Activated CD4-positive, CD25-positive, alpha-beta regulatory T cell (primary cell): ENCODE data around the gene MMP15.

ENCODE experiments used
- DNase-seq, 4 experiments: peaks; one replicate each; lab custom pipeline; 2025; lab: John Stamatoyannopoulos, UW

Gene MMP15

DNA sequence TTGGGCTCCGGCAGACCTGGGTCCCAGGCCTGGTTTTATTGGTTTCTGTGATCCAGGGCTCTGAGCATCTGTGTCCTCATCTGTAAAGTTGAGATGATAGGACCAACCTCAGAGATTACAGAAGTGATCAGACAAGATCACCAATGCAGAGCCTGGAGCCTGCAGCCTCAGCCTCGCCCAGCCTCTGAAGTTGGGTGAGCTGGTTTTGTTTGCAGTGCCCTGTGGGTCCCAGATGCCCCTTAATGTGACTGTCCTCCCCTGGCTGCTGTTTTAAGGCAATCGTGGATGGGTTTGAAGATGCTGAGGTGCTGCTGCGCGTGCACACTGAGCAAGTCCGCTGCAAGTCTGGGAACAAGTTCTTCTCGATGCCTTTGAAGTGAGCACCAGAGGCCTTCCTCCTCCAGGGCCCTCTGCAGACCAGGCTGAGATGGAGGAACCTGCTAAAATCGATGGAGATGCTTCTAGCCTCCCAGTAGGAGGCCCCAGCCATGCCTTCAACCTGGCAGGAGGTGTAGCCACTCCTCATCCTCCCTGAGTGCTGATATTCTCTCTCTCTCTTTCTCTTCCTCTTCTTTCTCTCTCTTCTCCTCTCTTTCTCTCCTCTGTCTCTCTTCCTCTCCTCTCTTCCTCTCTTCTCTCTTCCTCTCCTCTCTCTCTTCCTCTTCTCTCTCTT lies 5.6 kb upstream of the MMP15 start:
- no peak for DNase-seq

GRCh38 chr16:58020628-58021521 lies 4.7 kb upstream of the MMP15 start:
- peak; percentile 11 to 47 (median 24) for DNase-seq

- DNase-seq = no peak
Observed at GRCh38 chr16:58021661-58022551, 3.6 kb upstream of the MMP15 start.

- DNase-seq = no peak
Observed at GRCh38 chr16:58022601-58023371, 2.8 kb upstream of the MMP15 start.

GRCh38 chr16:58024486-58025350 lies 836 bp upstream of the MMP15 start:
- DNase-seq = no peak

DNA sequence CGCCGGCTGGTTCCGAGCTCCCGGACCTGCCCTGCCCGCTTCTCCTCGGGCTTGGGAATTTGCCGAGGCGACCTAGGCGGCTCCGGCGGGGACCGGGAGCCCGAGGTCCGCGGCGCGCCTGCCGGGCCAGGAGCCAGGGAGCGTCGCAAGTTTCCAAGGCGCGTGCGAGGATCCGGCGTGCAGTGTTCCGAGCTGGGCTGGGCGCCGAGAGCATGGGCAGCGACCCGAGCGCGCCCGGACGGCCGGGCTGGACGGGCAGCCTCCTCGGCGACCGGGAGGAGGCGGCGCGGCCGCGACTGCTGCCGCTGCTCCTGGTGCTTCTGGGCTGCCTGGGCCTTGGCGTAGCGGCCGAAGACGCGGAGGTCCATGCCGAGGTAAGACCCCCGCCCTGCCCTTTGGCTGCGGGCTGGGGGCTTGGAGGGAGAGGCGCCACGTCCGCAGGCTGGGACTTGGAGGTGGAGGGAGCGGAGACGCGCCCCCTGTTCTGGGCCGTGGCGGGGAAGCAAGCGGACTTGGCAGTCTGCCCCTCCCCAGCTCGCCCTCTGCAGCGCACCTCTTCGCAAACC lies 668 bp downstream of the MMP15 start:
- DNase-seq = no peak

- DNase-seq = no peak
Observed at GRCh38 chr16:58026705-58027160, 1.2 kb downstream of the MMP15 start.

DNA sequence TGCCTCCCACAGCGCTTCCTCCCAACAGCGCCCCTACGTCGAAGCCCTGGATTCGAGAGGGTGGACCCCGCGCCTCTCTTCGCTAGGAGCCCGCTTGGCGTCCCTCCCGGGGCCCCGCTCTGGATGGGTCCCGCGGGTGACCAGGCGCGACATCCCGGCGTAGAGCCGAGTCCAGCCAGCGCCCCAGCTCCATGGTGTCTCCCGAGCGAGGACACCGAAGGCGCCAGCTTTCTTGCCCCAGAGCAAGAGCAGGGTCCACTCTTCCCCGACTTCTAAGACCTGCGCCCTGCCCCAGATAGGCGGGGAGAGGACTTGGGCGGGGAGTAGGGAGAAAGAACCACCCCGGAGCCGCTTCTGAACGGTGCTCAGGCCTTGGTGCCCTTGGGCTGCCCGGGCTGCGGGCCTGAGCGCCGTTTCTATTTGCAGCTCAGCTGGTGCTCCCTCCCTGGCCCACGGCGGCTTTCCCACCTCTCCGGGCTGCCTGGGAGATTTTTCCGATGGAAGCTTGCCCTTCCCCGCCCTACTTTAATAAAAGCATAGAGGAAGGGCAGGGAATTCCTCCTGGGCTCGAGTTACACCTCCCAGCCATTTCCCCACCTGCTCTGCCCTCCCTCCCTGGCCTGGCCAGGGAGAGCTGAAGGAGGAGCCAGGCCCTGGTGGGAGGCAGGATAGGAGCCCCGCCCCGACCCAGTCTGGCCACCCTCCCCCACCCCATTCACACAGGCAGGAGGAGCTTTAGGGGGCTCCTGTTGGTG lies 1.8 kb downstream of the MMP15 start:
- DNase-seq = no peak

GRCh38 chr16:58027916-58028455 lies 2.4 kb downstream of the MMP15 start:
- no peak for DNase-seq

DNA sequence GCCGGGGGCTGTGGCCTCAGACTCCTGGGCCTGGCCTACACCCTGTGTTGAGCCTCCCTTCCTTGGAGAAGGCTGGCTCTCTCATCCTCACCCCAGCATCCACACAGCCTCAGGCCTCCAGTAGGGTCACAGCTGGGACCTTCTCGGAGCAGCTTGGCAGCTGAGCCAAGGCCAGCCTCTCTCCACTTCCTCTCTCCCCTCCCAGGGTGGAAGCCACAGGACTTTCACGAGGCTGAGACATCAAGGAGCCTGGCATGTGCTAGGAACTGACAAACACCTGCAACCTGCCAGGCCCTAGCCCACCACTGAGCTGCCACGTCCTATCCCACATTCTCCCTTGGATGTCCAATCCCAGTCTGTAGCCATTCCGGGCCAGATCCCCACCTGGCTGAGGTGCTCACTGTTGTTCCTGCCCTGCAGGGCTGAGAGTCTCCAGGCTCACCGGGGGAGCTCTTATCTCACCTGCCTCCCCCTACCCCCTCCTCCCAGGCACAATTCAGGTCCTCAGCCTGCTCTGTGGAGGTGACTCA lies 3.1 kb downstream of the MMP15 start:
- no peak for DNase-seq

GRCh38 chr16:58029410-58029809 lies 3.9 kb downstream of the MMP15 start:
- no peak for DNase-seq

DNA sequence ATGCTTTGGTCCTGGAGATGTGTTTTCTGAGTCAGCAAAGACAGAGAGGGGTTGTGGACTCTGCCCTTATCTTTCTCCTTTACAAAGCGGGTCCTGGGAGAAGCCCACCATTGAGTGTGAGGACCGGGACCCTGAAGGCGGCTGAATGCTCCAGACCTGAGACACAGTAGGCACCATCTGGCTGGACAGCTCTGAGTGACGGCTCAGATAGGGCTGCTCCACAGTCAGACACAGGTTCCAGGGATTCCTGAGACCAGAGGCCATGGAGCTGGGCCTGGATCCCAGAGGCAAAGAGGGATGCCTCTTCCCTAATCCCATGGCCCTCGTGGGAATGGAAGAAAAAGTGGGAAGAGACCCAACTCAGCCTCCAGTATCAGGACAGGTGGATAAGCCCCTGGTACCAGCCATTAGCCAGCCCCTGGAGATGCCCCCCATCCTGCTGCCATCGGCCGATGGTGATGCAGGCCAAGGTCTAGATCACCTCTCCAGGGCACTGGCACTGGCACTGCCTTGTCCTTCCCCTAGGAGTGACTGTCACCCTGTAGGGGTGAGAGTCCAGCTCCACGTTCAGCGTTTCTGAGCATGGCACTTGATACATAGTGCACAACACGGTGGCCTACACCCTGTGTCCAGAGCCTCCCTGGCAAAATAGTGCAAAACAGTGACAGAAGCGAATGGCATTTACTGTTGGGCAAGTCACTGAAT lies 4.7 kb downstream of the MMP15 start:
- DNase-seq = no peak

DNA sequence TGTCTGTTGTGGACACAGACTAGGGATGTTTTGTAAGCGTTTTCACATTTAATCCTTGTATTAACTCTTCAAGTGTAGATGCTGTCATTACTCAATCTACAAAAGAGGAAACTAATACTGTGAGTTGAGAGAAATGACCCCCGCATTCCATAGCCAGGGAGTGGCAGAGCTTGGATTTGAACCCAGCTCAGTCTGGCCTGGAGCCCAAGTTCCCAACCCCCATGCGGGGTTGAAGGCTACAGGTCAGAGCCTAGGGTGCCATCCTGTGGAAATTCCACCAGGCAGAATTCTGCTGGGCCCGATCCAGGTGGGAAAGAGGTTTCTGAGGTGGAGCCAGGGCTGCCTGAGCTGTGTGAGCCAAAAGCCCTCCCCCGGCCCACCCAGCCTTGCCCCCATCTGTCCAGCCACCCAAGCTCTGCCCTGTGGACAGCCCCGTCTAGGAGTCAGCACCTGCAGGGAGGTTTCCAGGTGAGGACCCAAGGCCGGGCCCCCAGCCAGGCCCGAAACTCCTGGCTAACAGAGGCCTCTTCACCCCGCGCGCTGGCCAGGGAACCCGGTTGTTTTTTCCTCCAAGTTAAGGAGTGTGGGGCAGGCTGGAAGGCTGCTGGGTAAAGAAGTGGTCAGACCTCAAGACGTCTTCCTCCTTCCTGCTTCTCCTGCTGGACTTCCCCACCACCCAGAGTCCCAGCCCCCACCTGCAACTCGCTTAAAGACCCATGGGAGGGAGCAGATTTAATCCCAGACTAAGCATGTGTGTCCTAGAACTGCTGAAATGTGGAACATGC lies 5.7 kb downstream of the MMP15 start:
- DNase-seq = no peak

- DNase-seq = no peak
Observed at GRCh38 chr16:58032710-58033293, 7.2 kb downstream of the MMP15 start.

GRCh38 chr16:58034128-58034685 lies 8.7 kb downstream of the MMP15 start:
- no peak for DNase-seq

- DNase-seq = no peak
Observed at GRCh38 chr16:58034774-58035173, 9.2 kb downstream of the MMP15 start.
